Measurements from ENCODE around the gene UBE2J2.

DNA sequence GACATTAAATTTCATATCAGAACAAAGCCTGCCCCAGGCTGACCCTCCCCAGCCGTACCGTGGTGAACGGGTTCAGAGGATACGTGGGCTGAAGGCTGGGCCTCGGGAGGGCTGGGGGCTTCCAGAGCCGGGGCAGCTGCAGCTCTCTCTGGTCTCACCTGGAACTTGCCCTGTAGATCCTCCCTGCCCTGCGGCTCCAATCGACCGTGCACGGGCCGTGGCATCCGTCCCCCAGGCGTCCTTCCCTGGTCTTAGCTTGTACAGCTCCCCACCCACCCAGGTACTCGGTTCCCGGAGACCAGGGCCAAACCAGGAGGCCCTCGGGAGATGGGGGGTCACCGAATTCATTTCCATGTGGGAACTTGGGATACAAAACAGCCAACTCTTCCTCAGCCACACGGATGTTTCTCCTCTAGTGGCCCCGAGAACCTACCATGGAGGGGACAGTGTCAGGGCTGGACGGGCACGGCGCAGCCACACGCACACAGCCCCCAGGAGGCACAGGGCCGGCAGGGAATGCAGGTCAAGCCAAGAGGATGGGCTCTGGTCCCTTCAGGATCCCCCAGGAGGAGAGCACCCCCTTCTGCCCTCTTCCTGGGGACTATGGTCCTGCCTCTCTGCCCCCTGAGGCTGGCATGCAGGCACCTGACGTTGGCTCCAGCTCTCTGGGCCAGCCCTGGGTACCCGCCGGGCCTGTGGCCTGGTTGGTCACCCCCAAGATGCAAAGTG is 38.5 kb downstream of the UBE2J2 start:
- TF ChIP-seq POLR2A (IDR thresholded peaks at IDR 0.05; ENCODE audit: low read depth, low read length), result no peak
- TF ChIP-seq, protein P1, sequence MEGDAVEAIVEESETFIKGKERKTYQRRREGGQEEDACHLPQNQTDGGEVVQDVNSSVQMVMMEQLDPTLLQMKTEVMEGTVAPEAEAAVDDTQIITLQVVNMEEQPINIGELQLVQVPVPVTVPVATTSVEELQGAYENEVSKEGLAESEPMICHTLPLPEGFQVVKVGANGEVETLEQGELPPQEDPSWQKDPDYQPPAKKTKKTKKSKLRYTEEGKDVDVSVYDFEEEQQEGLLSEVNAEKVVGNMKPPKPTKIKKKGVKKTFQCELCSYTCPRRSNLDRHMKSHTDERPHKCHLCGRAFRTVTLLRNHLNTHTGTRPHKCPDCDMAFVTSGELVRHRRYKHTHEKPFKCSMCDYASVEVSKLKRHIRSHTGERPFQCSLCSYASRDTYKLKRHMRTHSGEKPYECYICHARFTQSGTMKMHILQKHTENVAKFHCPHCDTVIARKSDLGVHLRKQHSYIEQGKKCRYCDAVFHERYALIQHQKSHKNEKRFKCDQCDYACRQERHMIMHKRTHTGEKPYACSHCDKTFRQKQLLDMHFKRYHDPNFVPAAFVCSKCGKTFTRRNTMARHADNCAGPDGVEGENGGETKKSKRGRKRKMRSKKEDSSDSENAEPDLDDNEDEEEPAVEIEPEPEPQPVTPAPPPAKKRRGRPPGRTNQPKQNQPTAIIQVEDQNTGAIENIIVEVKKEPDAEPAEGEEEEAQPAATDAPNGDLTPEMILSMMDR (conservative IDR thresholded peaks at IDR 0.05; ENCODE audit: low read depth, low read length), result no peak
- TF ChIP-seq RAD21 (IDR thresholded peaks at IDR 0.05; ENCODE audit: low read length), result no peak
- no peak for TF ChIP-seq NFE2L2 (IDR thresholded peaks at IDR 0.05; ENCODE audit: low read depth, low read length)
- TF ChIP-seq MXI1 (IDR thresholded peaks at IDR 0.05; ENCODE audit: borderline replicate concordance, low read depth, low read length), result no peak

Measured in IMR-90 (cell line).